Activated naive CD8-positive, alpha-beta T cell treated with anti-CD3 and anti-CD28 coated beads, Interleukin-2, amount 50 U/mL, for 16 hours (primary cell): ENCODE measurements around the gene STRN3.
"Not testable (repeated sequence)": the region's sequence is repeated elsewhere in the genome, so short reads cannot be mapped to it uniquely, and the experiment has no call there.

Experiments used
- DNase-seq: peaks from one replicate; pipeline ENCODE4 v3.0.0-alpha.2; 2020; ENCODE audit warnings: low read depth, low spot score

The STRN3 gene, protein sequence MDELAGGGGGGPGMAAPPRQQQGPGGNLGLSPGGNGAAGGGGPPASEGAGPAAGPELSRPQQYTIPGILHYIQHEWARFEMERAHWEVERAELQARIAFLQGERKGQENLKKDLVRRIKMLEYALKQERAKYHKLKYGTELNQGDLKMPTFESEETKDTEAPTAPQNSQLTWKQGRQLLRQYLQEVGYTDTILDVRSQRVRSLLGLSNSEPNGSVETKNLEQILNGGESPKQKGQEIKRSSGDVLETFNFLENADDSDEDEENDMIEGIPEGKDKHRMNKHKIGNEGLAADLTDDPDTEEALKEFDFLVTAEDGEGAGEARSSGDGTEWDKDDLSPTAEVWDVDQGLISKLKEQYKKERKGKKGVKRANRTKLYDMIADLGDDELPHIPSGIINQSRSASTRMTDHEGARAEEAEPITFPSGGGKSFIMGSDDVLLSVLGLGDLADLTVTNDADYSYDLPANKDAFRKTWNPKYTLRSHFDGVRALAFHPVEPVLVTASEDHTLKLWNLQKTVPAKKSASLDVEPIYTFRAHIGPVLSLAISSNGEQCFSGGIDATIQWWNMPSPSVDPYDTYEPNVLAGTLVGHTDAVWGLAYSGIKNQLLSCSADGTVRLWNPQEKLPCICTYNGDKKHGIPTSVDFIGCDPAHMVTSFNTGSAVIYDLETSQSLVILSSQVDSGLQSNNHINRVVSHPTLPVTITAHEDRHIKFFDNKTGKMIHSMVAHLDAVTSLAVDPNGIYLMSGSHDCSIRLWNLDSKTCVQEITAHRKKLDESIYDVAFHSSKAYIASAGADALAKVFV

DNA sequence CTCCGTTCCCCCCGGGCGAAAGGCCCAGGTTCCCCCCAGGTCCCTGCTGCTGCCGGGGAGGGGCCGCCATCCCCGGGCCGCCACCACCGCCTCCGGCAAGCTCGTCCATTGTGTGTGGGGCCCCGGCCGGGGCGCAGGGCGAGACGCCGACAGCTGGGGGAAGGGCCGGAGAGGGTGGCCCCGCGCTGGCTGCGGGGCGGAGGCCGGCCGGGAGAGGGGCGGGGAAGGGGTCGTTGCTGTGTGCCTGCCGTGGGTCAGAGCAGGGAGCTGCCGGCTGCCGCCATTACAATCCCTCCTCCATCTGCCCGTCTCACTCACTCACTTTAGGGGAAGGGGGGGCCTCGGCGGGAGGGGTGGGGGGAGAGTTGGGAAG is at the start of gene STRN3:
Gene STRN3 (minus strand): TSS at position 303 of the 373 bp plus-strand sequence. CDS start 194 bp downstream, at position 109.
- no peak for DNase-seq

DNA sequence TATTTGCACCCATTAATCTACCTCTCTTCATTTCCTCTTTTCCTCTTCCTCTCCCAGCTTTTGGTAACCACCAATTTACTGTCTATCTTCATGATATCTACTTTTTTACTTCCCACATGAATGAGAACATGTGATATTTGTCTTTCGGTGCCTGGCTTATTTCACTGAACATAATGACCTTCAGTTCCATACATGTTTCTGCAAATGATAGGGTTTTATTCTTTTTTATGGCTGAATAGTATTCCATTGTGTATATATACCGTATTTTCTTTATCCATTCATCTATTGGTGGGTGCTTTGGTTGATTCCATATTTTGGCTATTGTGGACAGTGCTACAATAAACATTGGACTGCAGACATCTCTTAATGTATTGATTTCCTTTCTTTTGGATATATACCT is 49.0 kb upstream of the STRN3 start:
- DNase-seq = no peak

DNA sequence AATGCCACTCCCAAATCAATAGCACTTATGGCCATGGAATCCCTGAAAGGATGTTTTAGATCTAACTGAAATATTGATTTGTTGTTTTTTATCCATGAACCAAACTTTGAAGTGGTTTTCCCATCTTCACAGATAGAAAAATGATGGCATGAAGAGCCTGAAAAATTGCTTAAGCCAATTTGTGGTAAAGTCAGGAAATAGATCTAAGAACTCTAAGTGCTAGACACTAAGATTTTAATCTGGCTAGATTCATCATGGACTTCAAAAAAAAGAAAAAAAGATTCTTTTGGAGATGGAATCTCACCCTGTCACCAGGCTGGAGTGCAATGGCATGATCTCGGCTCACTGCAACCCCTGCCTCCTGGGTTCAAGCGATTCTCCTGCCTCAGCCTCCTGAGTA is 45.0 kb upstream of the STRN3 start:
- DNase-seq = no peak

DNA sequence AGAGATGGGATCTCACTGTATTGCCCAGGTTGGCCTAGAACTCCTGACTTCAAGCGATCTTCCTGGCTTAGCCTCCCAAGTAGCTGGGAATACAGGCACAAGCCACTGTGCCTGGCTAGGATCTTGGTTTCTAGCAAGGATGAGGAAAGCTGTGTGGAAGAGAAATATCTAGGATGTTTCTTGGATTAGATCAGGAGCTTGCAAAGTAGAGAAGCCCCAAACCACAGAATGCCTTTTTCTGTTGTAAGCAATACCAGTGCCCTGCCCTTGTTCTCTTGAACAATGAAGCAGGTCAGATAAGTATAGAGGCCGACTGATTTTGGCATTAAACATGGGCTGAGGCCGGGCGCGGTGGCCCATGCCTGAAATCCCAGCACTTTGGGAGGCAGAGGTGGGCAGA is 44.3 kb upstream of the STRN3 start:
- no peak for DNase-seq

DNA sequence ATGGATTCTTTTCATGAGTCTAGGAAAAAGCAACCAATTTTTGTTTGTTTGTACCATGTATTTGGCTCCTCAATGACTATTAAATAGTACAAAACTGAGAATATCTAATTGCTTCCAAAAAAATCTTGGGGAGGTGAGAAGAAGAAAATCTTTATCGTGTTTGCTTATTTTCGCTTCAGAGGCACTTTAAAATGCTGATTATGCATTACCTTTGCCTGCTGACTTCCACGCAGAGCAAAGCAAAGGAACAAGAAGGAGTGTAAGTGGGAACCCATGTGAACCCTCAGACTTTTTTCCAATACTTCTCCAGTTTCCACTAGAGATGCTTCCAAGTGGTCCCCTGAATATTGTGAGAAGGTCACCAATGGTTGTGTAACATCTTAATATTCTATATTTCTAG is 43.2 kb upstream of the STRN3 start:
- DNase-seq = no peak

DNA sequence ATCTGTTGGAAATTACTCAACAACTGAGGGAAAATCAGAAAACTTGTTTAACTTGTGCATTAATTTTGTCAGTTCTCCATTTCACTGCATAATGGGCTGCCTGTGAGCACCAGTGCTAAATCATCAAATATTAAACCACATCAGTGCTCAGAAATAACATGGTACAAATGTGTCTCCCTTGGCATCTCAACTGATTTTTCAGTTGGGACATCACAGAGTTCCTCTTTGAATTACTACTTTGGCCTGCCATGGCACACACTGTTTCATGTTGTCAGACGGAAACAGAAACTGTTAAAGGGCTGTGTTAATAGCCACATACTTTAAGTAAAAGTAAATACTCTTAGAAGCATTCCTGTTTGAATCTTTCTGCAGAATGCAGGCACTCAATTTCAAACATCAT is 42.1 kb upstream of the STRN3 start:
- DNase-seq = no peak

DNA sequence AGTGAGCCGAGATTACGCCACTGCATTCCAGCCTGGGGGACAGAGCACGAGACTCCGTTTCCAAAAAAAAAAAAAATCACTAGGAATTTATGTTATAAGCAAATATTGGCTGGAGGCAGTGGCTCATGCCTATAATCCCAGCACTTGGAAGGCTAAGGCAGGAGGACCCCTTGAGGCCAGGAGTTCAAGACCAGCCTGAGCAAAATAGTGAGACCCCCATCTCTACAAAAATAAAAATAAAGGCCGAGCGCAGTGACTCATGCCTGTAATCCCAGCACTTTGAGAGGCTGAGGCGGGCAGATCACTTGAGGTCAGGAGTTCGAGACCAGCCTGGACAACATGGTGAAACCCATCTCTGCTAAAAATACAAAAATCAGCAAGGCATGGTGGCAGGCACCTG is 36.7 kb upstream of the STRN3 start:
- DNase-seq = not testable (repeated sequence)

DNA sequence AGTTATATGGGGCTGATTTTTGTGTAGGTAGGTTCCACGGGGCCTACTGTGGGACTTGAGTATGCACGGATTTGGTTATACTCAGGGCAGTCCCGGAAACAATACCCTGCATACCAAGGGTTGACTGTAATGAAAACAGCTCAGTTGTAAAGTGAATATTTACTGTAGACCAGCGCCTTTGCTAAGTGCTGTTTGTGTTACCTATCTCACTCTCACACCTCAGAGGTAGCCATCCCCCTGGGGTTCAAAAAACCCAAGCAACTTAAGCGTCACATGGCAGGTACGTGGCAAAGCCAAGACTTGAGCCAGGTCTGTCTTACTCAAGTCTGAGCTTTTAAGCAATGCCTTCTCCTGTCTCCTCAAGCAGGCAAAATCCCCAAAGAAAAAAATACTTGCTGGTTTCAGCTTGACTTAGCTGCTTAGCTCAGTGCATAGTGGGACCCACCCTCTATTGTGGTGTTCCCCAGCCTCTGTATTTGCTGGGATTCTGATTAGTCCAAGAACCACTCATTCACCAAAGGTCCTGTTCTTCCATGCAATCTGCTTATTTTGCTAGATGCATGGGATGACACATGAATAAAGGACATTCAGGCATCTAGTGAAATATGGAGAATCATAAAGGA is 34.2 kb upstream of the STRN3 start:
- no peak for DNase-seq

DNA sequence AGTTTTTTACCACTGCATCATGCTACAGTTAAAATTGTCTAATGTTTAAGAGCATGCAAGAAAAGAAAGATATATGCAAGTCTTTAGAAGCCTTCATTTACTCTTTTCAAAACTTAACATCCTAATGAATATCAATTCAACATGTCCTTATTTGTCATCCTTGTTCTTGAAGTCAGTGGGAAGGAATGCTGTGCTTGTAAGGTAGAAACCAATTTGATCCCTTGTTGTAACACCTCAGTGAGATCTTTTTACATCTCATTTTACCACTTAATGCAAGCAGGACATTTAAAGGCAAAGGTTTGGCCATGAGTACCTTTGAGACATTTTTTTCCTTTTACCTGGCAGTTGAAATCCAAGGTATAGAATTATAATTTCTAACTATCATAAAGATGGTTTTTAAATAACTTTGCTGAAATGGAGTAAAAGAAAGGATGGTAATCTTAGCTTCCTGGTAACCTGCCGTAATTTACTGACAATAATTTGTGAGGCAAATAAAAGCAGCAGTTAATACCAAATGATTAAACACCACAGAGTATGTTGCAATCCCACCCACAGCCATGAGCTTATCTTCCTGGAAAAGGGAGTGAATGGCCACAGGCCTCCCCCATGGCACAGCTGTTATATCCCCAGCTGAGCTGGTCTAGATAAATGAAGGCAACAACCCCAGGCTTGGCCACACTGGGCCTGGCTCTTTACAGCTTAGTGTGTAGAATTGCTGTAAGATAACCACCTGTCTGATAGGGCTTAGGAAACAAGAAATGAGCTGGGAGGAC is 33.2 kb upstream of the STRN3 start:
- no peak for DNase-seq

DNA sequence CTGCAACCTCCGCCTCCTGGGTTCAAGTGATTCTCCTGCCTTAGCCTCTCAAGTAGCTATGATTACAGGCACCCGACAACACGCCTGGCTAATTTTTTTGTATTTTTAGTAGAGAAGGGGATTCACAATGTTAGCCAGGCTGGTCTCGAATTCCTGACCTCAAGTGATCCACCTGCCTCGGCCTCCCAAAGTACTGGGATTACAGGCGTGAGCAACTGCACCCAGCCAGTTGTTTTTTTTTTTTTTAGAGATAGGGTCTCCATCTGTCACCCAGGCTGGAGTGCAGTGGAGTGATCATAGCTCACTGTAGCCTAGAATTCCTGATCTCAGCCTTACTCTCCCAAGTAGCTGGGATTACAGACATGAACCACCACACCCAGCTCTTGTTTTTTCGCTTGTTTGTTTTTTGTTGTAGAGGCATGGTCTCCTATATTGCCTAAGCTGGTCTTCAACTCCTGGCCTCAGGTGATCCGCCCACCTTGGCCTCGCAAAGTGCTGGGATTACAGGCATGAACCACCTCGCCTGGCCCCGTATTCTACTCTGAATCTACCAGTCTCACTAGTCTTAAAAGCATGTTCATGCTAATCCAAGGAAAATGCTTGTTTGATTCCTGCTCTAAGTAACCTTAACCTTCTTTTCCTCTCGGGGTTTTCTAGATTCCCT is 31.7 kb upstream of the STRN3 start:
- no peak for DNase-seq

DNA sequence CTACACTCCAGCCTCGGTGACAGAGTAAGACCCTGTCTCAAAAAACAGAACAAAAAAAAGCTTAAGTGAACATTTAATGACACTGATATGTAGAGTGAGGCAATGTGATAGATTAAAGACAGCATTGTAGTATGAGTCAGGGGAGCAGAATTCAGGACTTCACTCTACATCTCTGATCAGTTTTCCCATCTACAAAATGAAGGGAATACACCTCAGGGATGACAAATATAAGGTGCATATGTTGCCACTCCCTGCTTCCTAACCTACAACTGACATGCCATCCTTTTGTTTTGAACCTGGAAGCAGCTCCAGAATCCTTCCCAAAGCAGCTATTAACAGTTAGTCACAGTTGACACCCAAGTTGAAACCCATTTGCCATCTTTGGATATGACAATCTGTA is 30.9 kb upstream of the STRN3 start:
- DNase-seq = no peak

DNA sequence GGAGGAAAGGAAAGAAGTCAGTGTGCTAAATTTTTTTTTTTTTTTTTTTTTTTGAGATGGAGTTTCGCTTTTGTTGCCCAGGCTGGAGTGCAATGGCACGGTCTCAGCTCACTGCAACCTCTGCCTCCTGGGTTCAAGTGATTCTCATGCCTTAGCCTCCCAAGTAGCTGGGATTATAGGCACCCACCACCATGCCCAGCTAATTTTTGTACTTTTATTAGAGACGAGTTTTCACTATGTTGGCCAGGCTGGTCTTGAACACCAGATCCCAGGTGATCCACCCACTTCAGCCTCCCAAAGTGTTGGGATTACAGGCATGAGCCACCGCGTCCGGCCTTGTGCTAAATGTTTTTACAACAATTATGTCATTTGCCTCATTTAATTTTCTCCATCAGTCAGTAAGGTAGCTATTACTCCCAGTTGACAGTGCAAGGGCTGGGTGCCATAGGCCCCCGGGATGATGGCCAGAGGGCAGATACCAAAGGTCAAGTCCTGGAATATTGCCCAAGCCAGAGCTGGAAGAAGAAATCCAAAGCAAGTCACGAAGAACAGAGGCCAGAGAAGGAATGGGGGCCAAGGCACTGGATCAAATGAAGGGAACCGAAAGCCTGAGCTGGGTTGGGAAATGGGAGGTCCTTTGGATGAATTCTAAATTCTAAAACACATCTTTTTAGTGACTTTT is 26.9 kb upstream of the STRN3 start:
- not testable (repeated sequence) for DNase-seq

DNA sequence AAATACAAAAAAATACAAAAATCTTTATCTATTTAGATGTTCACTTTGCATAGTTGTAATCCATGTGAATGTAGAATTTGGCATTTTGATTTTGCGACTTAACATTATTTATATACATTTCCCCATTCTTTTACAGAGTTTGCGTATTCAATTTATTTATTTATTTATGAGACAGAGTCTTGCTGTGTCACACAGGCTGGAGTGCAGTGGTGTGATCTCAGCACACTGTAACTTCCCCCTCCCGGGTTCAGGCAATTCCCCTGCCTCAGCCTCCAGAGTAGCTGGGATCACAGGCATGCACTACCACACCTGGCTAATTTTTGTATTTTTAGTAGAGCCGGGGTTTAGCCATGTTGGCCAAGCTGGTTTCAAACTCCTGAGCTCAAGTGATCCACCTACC is 25.3 kb upstream of the STRN3 start:
- no peak for DNase-seq

DNA sequence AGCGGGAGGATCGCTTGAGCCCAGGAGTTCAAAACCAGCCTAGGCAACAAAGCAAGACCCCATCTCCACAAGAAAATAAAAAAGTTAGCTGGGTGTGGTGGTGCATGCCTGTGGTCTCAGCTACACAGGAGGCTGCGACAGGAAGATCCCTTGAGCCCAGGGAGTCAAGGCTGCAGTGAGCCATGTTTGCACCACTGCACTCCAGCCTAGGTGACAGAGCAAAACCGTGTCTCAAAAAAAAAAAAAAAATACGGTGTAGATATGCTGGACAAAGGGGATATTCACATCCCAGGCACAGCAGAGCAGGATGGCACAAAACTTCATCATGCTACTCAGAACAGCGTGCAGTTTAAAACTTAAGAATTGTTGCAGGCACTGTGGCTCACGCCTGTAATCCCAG is 24.8 kb upstream of the STRN3 start:
- no peak for DNase-seq

DNA sequence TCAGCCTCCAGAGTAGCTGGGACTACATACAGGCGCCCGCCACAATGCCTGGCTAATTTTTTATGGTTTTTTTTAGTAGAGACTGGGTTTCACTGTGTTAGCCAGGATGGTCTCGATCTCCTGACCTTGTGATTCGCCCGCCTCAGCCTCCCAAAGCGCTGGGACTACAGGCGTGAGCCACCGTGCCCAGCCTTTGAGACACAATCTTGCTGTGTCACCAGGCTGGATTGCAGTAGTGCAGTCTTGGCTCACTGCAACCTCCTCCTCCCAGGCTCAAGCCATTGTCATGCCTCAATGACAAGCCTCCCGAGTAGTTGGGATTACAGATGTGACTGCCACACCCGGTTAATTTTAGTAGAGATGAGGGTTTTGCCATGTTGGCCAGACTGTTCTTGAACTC is 21.3 kb upstream of the STRN3 start:
- no peak for DNase-seq

DNA sequence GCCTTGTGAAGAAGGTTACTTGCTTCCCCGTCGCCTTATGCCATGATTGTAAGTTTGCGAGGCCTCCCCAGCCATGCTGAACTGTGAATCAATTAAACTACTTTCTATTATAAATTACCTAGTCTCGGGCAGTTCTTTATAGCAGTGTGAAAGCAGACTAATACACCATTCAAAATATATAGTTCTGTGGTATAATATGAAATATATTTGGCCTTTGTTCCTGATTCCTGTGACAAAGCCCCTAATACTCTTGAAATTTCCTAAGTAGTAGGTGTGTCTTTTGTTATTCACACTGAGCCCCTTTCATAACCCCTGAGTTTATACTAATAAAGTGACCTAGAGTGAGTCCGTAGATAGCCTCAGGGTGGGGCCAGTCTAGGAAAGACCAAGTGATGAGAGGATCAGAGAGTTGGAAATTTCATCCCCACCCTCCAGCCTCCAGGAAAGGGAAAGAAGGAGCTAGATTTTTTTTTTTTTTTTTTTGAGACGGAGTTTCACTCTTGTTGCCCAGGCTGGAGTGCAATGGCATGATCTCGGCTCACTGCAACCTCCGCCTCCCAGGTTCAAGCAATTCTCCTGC is 19.4 kb upstream of the STRN3 start:
- DNase-seq = no peak

DNA sequence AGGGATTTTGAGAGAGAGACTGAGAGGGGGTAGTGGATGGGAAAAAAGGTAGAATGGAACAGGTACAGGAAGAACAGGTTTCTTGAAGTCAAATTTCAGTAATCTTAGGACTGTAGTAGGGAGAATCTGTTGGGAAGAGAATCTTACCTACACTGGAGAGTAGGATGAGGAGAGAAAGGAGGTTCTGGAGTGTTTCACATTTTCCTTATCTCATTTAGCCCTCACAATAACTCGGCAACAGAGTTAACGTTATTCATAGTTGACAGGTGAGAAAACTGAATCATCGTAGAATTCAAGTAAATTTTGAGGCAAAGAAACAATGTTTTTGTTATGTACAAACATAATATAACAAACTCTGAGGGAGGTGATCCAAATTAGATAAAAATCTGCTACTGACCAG is 17.2 kb upstream of the STRN3 start:
- DNase-seq = no peak

DNA sequence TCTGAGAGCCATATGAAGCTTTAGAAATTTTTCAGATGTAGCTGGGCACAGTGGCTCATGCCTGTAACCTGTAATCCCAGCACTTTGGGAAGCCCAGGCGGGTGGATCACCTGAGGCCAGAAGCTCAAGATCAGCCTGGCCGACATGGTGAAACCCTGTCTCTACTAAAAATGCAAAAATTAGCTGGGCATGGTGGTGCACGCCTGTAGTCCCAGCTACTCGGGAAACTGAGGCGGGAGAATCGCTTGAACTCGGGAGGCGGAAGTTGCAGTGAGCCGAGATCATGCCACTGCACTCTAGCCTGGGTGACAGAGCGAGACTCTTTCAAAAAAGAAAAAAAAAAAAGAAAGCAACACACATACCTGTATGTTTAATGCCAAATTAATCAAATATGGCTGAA is 16.7 kb upstream of the STRN3 start:
- not testable (repeated sequence) for DNase-seq

DNA sequence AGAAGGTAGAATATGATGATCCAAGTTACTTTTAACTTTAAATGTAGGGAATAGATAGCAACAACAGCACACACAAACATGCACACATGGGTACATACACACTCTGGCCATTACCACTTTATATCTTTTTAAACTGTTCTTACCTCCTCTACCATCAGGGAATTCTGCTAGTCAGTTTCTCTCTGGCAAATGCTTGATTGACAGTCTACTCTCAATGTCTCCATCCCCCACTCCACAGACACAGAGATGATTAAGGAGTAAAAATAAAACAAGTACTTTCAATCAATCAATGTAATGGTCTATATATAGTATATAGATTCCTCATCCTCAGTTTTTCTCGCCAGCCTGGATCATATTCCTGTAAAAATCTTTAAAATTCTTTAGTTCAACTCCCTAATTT is 16.1 kb upstream of the STRN3 start:
- no peak for DNase-seq

DNA sequence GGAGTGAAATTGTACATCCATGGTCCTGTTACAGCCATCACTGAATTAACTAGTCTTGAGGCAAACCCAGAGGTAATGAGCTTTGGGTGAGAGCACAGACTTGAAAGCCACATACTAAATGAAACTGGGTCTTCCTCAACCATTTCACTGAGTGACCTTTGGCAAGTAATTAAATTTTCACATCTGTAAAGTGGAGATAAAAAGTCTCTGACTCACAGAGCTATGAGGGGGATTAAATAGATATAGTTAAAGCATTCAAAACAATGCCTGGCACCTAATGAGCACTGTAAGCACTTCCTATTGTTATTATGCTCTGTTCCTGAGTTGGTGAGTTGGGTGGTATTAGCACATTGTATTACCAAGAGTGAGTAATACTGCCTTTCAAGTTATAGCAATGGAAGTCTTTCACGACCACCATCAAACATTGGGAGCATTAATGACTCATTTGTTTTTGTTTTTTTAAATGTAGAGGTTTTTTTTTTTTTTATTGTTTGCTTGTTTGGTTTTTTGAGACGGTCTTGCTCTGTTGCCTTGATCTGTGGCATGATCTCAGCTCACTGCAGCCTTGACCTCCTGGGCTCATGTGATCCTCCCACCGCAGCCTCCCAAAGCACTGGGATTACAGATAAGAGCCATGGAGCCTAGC is 12.5 kb upstream of the STRN3 start:
- no peak for DNase-seq
